A673 (cell line): ENCODE data around the gene GMDS. TPM values are rescaled to one million over a fixed set of nuclear protein-coding genes. Genes with fewer than 3 reads are reported as not detected.

Experiments used
- BruUV-seq: library from RNA; stranded (reverse); fragments of 400-500 nt; replicated peaks from 2 replicates; lab custom pipeline; 2021; lab: Mats Ljungman, UMichigan
- CTCF ChIA-PET: fragments of 300-600 bp; sonication (Branson Sonifier 250); formaldehyde crosslinking; loops from one replicate; lab custom pipeline; 2022; ENCODE audit warnings: antibody characterized with exemption; lab: Charles Lee
- POLR2A ChIA-PET: fragments of 300-600 bp; sonication (Branson Sonifier 250); formaldehyde crosslinking; loops from one replicate; lab custom pipeline; 2022; ENCODE audit warnings: antibody characterized with exemption; ENCODE audit not compliant: low non-redundant PET; lab: Charles Lee
- DNase-seq: peaks from one replicate; pipeline ENCODE4 v3.0.0-alpha.2; 2015; ENCODE audit warnings: low spot score
- H3K27ac ChIP-seq: fragments of 200-600 bp; sonication (generic); 2 replicates; pipeline ENCODE4 v1.5.1; 2016; ENCODE audit warnings: mixed run types, low read depth, mild to moderate bottlenecking, mixed read lengths, antibody characterized with exemption, low read length; ENCODE audit not compliant: poor library complexity, severe bottlenecking
- H3K27me3 ChIP-seq: fragments of 200-600 bp; sonication (generic); replicated peaks from 2 replicates; pipeline ENCODE4 v1.6.1; 2017; ENCODE audit warnings: mixed run types, low read depth, mild to moderate bottlenecking, mixed read lengths, antibody characterized with exemption, low read length; ENCODE audit not compliant: insufficient read depth, poor library complexity
- H3K36me3 ChIP-seq: fragments of 200-600 bp; sonication (generic); 2 replicates; pipeline ENCODE4 v1.6.1; 2016; ENCODE audit warnings: mixed run types, mild to moderate bottlenecking, mixed read lengths, antibody characterized with exemption, low read length; ENCODE audit not compliant: insufficient read depth, poor library complexity, severe bottlenecking
- H3K4me1 ChIP-seq: fragments of 200-600 bp; sonication (generic); 2 replicates; pipeline ENCODE4 v1.6.1; 2017; ENCODE audit warnings: mixed run types, mild to moderate bottlenecking, mixed read lengths, antibody characterized with exemption, low read length; ENCODE audit not compliant: insufficient read depth, poor library complexity, severe bottlenecking
- H3K4me3 ChIP-seq: fragments of 200-600 bp; sonication (generic); 2 replicates; pipeline ENCODE4 v1.5.1; 2016; ENCODE audit warnings: low read depth, mixed run types, mild to moderate bottlenecking, mixed read lengths, low read length; ENCODE audit not compliant: poor library complexity, severe bottlenecking
- H3K9me3 ChIP-seq: fragments of 200-600 bp; sonication (generic); 2 replicates; pipeline ENCODE4 v1.6.1; 2016; ENCODE audit warnings: mixed run types, low read depth, mild to moderate bottlenecking, mixed read lengths, antibody characterized with exemption, low read length; ENCODE audit not compliant: poor library complexity, severe bottlenecking
- CTCF ChIP-seq: fragments of 300-800, 200-600 bp; sonication (generic); conservative IDR thresholded peaks from 2 replicates; pipeline ENCODE4 v1.5.1; 2017; ENCODE audit warnings: low read depth, mild to moderate bottlenecking, antibody characterized with exemption, low read length, moderate library complexity, mixed read lengths
- EZH2 ChIP-seq: fragments of 200-600 bp; sonication (generic); IDR thresholded peaks from 2 replicates; pipeline ENCODE4 v1.6.1; 2017; ENCODE audit warnings: borderline replicate concordance, low read depth, mild to moderate bottlenecking, mixed read lengths, antibody characterized with exemption, low read length; ENCODE audit not compliant: poor library complexity, severe bottlenecking
- intact Hi-C: fragments of 100-400 bp; cut with micrococcal nuclease; formaldehyde crosslinking; loops from one replicate; pipeline ENCODE4 v1.10.0; 2022; ENCODE audit not compliant: unreplicated experiment
- total RNA-seq: library from RNA; stranded (reverse); gene quantifications from 2 replicates; pipeline ENCODE4 v1.2.3, GENCODE V29; 2021

GMDS gene
- total RNA-seq, 1 experiment from 2014 or later: 15.2 TPM

- BruUV-seq: no TSS peak
- Histone ChIP-seq H3K27me3 (no peaks in the 10 kb centered on the region), H3K27ac (no peak overlapping the region), H3K36me3 (no peaks in the 10 kb centered on the region), H3K4me1 (no peaks in the 10 kb centered on the region), H3K4me3 (no peak overlapping the region), H3K9me3 (no peaks in the 10 kb centered on the region)
- no peak for DNase-seq
- ChIA-PET CTCF (no interaction called here), POLR2A (no interaction called here)
- intact Hi-C loops: no loop called here
- no peak for TF ChIP-seq EZH2
- no peak for TF ChIP-seq CTCF
These were observed 54.6 kb downstream of the GMDS start for GRCh38 chr6:2190661-2191389.

- CTCF ChIA-PET: no interaction called here
These were observed 56.5 kb downstream of the GMDS start for GRCh38 chr6:2188856-2189384.

GRCh38 chr6:2188397-2188796, 57.0 kb downstream of the GMDS start:
- no peak for DNase-seq
- Histone ChIP-seq H3K4me1 (no peaks in the 10 kb centered on the region), H3K27me3 (no peaks in the 10 kb centered on the region), H3K27ac (no peak overlapping the region), H3K4me3 (no peak overlapping the region), H3K9me3 (no peaks in the 10 kb centered on the region), H3K36me3 (no peaks in the 10 kb centered on the region)
- ChIA-PET POLR2A (no interaction called here), CTCF (no interaction called here)
- intact Hi-C loops: no loop called here
- BruUV-seq: no TSS peak
- TF ChIP-seq CTCF (no peak), EZH2 (no peak)

More at GRCh38 chr6:2188856-2189384, 56.5 kb downstream of the GMDS start:
- DNase-seq: no peak
- TF ChIP-seq CTCF (no peak), EZH2 (no peak)
- no peak overlapping the region for H3K4me3 ChIP-seq
- no peak overlapping the region for H3K27ac ChIP-seq
- no peaks in the 10 kb centered on the region for H3K27me3 ChIP-seq
- intact Hi-C loops: no loop called here
- no TSS peak for BruUV-seq
- H3K36me3 ChIP-seq: no peaks in the 10 kb centered on the region
- no peaks in the 10 kb centered on the region for H3K9me3 ChIP-seq
- no peaks in the 10 kb centered on the region for H3K4me1 ChIP-seq
- POLR2A ChIA-PET: no interaction called here
